Choroid plexus epithelial cell (primary cell): ENCODE data around the gene C2orf78.
A peak's percentile ranks its signal among the peaks of the same experiment; 100 is the strongest.
"Not testable (repeated sequence)": the region's sequence is repeated elsewhere in the genome, so short reads cannot be mapped to it uniquely, and the experiment has no call there.

Experiments
- DNase-seq: peaks from one replicate; pipeline ENCODE4 v3.0.0-alpha.2; 2010; ENCODE audit warnings: low read depth
- H3K4me3 ChIP-seq: 2 replicates; pipeline ENCODE4 v1.5.1; 2011; ENCODE audit warnings: low read depth, mild to moderate bottlenecking, control low read depth, low read length, moderate library complexity
- TF ChIP-seq, protein P1 (sequence below): conservative IDR thresholded peaks from 2 replicates; pipeline ENCODE4 v1.5.1; 2011; ENCODE audit warnings: low read depth, mild to moderate bottlenecking, control low read depth, inconsistent platforms, low read length, moderate library complexity

The C2orf78 gene, protein sequence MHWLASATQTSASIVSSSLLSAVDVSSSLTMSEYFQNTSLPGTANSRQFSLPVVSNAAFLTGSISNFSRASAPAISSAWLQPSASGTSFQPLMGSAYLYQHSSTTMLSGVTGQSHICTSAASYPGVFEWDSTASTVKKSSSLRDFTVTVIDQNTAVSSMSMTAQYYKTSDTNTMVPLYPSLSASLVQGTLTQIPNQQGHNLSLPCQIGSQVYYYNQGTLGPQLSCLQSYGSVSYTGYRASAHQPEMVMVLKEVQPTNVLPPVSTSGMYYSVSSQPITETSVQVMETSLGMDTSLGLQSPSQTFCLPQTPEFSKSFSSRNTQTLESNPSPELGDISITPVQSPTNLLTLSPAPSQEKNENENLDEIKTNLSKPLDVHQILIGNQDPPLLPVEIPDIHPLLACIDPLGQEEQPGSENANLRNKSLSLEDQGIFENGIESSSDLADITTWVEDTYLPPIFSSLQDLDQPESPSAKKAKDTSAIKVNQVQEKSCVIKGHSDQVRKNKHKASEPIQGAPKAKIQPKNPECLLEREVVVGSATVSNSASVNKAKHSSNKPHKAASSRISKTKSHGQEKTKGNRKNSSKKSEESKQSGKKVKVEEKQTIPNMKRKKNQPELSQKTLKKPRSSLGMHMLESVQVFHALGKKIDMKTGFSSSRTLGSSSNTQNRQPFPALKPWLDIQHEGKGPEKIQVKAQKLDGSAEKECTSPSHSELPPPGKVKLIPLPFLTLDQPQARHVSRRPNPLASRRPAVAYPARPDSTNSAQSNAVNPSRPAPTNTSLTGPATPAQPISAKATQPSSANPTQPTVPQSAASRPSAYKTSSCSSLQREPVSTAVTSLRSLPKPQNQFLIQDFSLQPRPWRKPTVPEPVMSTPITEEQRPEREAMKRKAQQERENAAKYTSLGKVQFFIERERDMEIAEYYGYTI

DNA sequence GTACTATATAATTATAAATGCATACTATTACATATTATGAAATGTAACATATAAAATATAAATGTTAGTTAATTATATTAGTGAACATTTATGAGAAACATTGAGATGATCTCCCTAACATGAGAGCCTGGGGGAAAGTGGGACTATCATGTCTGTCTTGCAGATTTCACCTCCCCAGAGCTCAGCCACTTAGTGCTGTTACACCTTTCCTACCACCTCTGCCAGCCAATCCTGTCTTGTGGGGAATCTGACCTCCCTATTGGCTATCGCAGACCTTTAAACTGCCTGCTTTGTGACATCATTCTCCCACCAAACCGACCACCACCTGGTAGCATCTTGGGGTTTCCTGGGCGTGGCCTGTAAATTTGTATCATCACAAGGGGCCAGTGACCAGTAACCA lies at the start of gene C2orf78:
C2orf78 (plus strand) TSS at position 301 of the 400 bp plus-strand sequence. CDS start 127 bp downstream, outside the sequence.
- H3K4me3 ChIP-seq = not testable (repeated sequence)

DNA sequence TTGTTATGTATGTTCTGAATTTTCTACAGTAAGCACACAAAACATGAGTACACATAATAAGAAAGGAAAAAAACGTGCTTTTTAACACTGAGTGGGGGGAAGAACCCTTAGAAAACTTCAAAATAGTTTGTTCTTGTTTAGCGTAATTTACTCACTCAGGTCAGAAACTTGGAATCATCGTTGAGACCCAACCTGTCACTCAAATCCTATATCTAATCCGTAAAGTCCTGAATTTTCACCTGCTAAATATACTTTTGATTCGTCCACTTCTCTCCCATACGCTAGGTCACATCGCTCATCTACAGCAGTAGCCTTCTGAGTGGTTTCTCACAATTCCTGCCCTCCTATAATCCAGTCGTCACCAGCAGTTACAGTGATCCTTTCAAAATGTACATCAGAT lies 47.6 kb upstream of the C2orf78 start:
- DNase-seq = no peak
- TF ChIP-seq, protein P1, sequence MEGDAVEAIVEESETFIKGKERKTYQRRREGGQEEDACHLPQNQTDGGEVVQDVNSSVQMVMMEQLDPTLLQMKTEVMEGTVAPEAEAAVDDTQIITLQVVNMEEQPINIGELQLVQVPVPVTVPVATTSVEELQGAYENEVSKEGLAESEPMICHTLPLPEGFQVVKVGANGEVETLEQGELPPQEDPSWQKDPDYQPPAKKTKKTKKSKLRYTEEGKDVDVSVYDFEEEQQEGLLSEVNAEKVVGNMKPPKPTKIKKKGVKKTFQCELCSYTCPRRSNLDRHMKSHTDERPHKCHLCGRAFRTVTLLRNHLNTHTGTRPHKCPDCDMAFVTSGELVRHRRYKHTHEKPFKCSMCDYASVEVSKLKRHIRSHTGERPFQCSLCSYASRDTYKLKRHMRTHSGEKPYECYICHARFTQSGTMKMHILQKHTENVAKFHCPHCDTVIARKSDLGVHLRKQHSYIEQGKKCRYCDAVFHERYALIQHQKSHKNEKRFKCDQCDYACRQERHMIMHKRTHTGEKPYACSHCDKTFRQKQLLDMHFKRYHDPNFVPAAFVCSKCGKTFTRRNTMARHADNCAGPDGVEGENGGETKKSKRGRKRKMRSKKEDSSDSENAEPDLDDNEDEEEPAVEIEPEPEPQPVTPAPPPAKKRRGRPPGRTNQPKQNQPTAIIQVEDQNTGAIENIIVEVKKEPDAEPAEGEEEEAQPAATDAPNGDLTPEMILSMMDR = no peak
- H3K4me3 ChIP-seq = peak overlapping the region; percentile 73

More for the DNA sequence above, at the start of gene C2orf78:
- DNase-seq = not testable (repeated sequence)

DNA sequence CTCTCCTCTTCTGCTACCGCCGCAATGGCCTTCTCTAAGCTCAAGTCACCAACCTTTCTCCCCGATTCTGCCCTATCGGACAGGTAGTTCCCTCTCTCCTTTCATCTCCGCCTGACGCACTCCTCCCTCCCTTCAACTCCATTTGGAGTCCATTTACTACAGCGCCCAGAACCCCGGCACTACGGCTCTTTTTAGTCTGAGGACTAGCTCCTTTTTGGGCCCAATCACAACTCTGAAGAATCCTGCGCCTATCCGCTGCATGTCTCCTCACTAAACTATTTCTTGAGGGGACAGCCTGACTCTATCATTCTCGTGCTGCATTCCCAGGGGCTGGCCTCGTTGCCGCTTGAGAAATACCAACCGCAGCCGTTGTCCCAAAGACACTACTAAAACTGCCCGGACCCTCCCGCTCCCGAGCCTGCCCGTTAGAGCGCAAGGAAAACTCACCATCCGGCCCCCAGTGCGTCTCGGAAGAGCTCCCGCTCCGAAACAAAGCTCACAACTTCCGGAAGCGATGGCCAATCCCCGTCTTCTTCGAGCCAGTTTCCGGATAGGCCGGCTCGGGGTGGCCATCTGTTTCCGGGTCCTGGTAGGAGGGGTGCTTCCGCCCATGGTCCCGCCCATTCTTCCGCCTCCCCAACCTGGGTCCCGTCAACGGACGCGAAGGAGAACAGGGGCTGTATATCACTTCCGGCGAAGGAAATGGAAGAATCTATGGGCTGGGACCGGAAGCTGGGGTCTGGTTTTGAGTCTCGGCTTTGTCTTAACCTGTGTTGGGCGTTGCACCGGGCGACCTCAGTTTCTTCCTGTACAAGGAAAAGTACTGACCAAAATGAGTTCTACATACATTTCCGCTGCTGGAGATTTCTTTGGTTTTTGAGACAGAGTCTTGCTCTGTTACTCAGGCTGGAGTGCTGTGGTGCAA lies 46.9 kb upstream of the C2orf78 start, which contains the start of gene TPRKB:
TPRKB (minus strand) TSS at position 491 of the 925 bp plus-strand sequence. CDS start 2,776 bp downstream, outside the sequence.
- peak; percentile 99 for DNase-seq

DNA sequence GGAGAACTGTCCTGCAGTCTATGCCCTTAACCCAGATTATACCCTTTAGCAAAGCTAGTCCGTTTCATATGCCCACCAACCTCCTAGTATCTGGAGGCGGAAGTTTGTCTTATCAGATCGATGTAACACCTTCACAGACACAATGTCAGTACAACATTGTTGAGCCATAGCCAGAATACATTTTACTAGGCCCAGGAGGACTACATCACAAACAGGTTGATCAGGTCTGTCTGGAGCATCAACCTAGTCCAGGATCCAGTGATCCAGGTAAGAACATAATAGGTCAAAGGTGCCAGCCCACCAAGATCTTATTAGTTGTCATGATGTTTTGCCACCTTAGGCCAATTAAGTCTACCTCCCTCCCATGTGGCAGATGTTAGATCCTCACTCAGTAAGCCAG lies 44.9 kb upstream of the C2orf78 start:
- no peak overlapping the region for H3K4me3 ChIP-seq
- TF ChIP-seq, protein P1 = no peak
- DNase-seq = no peak

More for the DNA sequence above, 46.9 kb upstream of the C2orf78 start, which contains the start of gene TPRKB:
- peak within 1 kb of the TSS; percentile 73 for H3K4me3 ChIP-seq
- TF ChIP-seq, protein P1 = no peak

DNA sequence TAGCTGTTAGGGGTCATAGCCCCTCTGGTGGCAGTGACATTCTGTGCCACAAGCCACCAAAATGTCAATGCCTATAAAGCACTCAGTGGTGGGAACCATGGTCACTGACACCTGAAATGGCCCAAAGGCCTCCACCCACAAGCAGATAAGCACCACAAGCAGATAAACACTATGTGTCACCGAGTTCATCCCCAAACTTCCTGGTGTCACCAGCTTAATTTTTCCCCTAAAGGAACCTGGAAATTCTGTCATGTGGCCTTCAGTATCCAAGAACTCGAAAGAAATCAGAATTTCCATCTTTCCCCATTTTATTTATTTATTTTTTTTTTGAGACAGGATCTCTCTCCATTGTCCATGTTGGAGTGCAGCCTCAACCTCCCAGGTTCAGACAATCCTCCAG lies 43.2 kb upstream of the C2orf78 start:
- no peak overlapping the region for H3K4me3 ChIP-seq
- TF ChIP-seq, protein P1 = no peak
- DNase-seq = no peak

DNA sequence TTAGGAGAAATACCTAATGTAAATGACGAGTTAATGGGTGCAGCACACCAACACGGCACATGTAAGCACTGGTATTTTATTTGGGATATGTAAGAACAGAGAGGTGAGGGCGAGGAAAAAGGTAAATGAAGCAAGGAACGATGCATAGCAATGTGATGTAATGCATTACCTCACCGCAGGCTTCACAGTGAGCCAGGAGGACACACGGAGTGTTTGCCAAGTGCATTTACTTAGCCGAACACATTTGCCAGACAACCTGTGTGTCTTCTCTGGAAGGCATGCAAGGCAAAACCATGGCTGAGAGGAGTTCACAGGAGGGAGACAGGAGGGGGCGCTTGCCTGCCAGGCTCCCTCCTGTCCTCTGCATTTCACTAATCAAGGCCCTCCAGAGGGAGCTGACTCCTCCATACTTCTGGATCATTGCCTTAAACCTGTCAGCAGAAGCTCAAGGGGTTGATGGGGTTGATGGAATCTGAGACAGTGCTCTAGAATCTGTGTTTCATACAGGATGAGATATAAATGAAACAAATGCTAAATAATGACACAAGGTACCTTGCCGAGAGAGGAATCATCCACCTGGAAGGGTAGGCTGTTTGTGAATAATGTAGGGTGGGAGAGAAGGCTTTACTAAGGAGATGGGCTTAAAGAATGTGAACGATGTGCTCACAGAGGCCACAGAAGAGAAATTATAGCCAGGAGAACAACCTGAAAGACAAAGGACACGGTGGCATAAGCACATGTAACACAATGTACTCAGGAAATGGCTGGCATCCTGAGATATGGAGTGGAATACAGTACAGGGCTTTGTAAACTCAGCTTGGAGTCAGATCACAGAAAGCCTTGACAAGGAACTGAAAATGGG lies 37.7 kb upstream of the C2orf78 start:
- no peak overlapping the region for H3K4me3 ChIP-seq
- no peak for DNase-seq
- TF ChIP-seq, protein P1 = no peak
